Superior temporal gyrus (tissue), 1 donor: ENCODE measurements around the gene MACROD2.
A peak's percentile ranks its signal among the peaks of the same experiment; 100 is the strongest.

Experiments used
- DNase-seq: peaks from one replicate; pipeline ENCODE4 v3.0.0-alpha.2; 2016; ENCODE audit errors: extremely low spot score

The MACROD2 gene

GRCh38 chr20:15740046-15740775, 1744.9 kb downstream of the MACROD2 start:
- DNase-seq: no peak

- DNase-seq: no peak
These were observed 1746.8 kb downstream of the MACROD2 start for GRCh38 chr20:15742087-15742486.

GRCh38 chr20:15742627-15743026, 1747.3 kb downstream of the MACROD2 start:
- DNase-seq: no peak

GRCh38 chr20:15756002-15756753, 1760.9 kb downstream of the MACROD2 start:
- peak; percentile 54 for DNase-seq

- peak; percentile 53 for DNase-seq
These were observed 1761.4 kb downstream of the MACROD2 start for GRCh38 chr20:15756754-15757115.

GRCh38 chr20:15759594-15759993, 1764.3 kb downstream of the MACROD2 start:
- DNase-seq: peak; percentile 62

GRCh38 chr20:15760001-15760621, 1764.8 kb downstream of the MACROD2 start:
- no peak for DNase-seq

- DNase-seq: no peak
These were observed 1768.0 kb downstream of the MACROD2 start for GRCh38 chr20:15763366-15763765.

GRCh38 chr20:15767586-15767985, 1772.3 kb downstream of the MACROD2 start:
- no peak for DNase-seq

GRCh38 chr20:15767999-15768741, 1772.9 kb downstream of the MACROD2 start:
- DNase-seq: no peak

- DNase-seq: no peak
These were observed 1777.5 kb downstream of the MACROD2 start for GRCh38 chr20:15772826-15773225.

GRCh38 chr20:15774926-15775325, 1779.6 kb downstream of the MACROD2 start:
- no peak for DNase-seq

- no peak for DNase-seq
These were observed 1781.6 kb downstream of the MACROD2 start for GRCh38 chr20:15776770-15777466.

- DNase-seq: no peak
These were observed 1788.7 kb downstream of the MACROD2 start for GRCh38 chr20:15784020-15784419.

- peak; percentile 89 for DNase-seq
These were observed 1793.8 kb downstream of the MACROD2 start for GRCh38 chr20:15789079-15789478.

GRCh38 chr20:15792855-15793254, 1797.5 kb downstream of the MACROD2 start:
- DNase-seq: no peak

GRCh38 chr20:15794409-15794808, 1799.1 kb downstream of the MACROD2 start:
- DNase-seq: no peak

GRCh38 chr20:15795305-15796019, 1800.1 kb downstream of the MACROD2 start:
- DNase-seq: no peak

- DNase-seq: no peak
These were observed 1804.6 kb downstream of the MACROD2 start for GRCh38 chr20:15799871-15800270.

GRCh38 chr20:15802020-15802419, 1806.7 kb downstream of the MACROD2 start:
- no peak for DNase-seq

- no peak for DNase-seq
These were observed 1809.8 kb downstream of the MACROD2 start for GRCh38 chr20:15805154-15805553.
